HepG2 (cell line): ENCODE measurements around the gene HPS6. TPM values are rescaled to one million over a fixed set of nuclear protein-coding genes. Genes with fewer than 3 reads are reported as not detected.

Source experiments
- ATAC-seq: fragments of 200-7000 bp; cut with Tn5 transposase; 3 replicates; pipeline ENCODE4 v1.9.1; 2020; ENCODE audit warnings: mild to moderate bottlenecking, moderate library complexity
- BruUV-seq: library from RNA; stranded (reverse); fragments of 400-500 nt; replicated peaks from 2 replicates; lab custom pipeline; 2021; lab: Mats Ljungman, UMichigan
- CTCF ChIA-PET: fragments of 300-600 bp; formaldehyde crosslinking; extraction: SDS; loops from one replicate; lab custom pipeline; 2021; ENCODE audit warnings: low total read pairs, inconsistent platforms, low intra/inter-chr PET ratio; lab: Yijun Ruan, JAX
- POLR2A ChIA-PET: fragments of 350-600 bp; sonication (Branson Sonifier 250); formaldehyde crosslinking; loops from one replicate; lab custom pipeline; 2020; ENCODE audit warnings: antibody characterized with exemption, inconsistent platforms; lab: Yijun Ruan, JAX
- DNase-seq: peaks from one replicate; pipeline ENCODE4 v3.0.0-alpha.2; 2015; ENCODE audit warnings: low spot score
- FAIRE-seq: peaks from 3 replicates; lab custom pipeline; 2011; peaks lifted over from hg19 to GRCh38; lab: Jason Lieb, UNC
- H2AFZ ChIP-seq: one replicate; pipeline ENCODE4 v1.6.1; 2011; ENCODE audit warnings: low read length, inconsistent platforms
- H3K27ac ChIP-seq: fragments of 300-600 bp; 3 replicates; pipeline ENCODE4 v1.8.0; 2011; ENCODE audit warnings: mixed run types, mild to moderate bottlenecking, mixed read lengths, low read length, inconsistent platforms; ENCODE audit not compliant: insufficient read depth; ENCODE audit errors: extremely low read length
- H3K27me3 ChIP-seq, 2 experiments: fragments of 200-600 bp in 1 of 2; 2 replicates in 1 of 2; 3 replicates in 1 of 2; pipeline versions ENCODE4 v1.6.0 to v1.8.0; 2011; ENCODE audit warnings: low read length in 2 of 2, mild to moderate bottlenecking in 2 of 2, moderate library complexity in 2 of 2, inconsistent platforms in 1 of 2; ENCODE audit not compliant: insufficient read depth in 2 of 2, control insufficient read depth in 1 of 2
- H3K36me3 ChIP-seq, 2 experiments: fragments of 200-600 bp in 1 of 2; replicated peaks in 1 of 2; 2 replicates in 1 of 2; 3 replicates in 1 of 2; pipeline versions ENCODE4 v1.5.1 to v1.8.0; 2011; ENCODE audit warnings: low read length in 2 of 2, inconsistent platforms in 1 of 2; ENCODE audit not compliant: insufficient read depth in 2 of 2, control insufficient read depth in 1 of 2
- H3K4me1 ChIP-seq: 2 replicates; pipeline ENCODE4 v1.5.1; 2012; ENCODE audit warnings: low read length, inconsistent platforms; ENCODE audit not compliant: insufficient read depth
- H3K4me2 ChIP-seq: 2 replicates; pipeline ENCODE4 v1.6.0; 2011; ENCODE audit warnings: low read depth, low read length, inconsistent platforms
- H3K4me3 ChIP-seq, 3 experiments: fragments of 200-600 bp in 1 of 3; sonication (generic), shearing (Covaris generic) in 1 of 3; replicated peaks in 1 of 3; 2 replicates each; pipeline ENCODE4 v1.5.1; 2011 to 2016; ENCODE audit warnings: low read length in 3 of 3, inconsistent platforms in 2 of 3, low read depth in 2 of 3, mild to moderate bottlenecking in 2 of 3, control low read depth in 1 of 3, mixed read lengths in 1 of 3; ENCODE audit not compliant: insufficient read depth in 1 of 3
- H3K79me2 ChIP-seq: one replicate; pipeline ENCODE4 v1.6.1; 2011; ENCODE audit warnings: low read length, inconsistent platforms; ENCODE audit not compliant: insufficient read depth
- H3K9ac ChIP-seq: 2 replicates; pipeline ENCODE4 v1.6.0; 2011; ENCODE audit warnings: mild to moderate bottlenecking, low read depth, low read length, inconsistent platforms; ENCODE audit not compliant: insufficient read depth
- H3K9me3 ChIP-seq: 2 replicates; pipeline ENCODE4 v1.5.1; 2012; ENCODE audit warnings: mild to moderate bottlenecking, low read length
- H4K20me1 ChIP-seq: 2 replicates; pipeline ENCODE4 v1.6.0; 2011; ENCODE audit warnings: inconsistent platforms, mild to moderate bottlenecking, low read length, moderate library complexity; ENCODE audit not compliant: insufficient read depth
- CEBPB ChIP-seq: IDR thresholded peaks from 2 replicates; pipeline ENCODE4 v1.6.1; 2011; ENCODE audit warnings: low read depth, low read length, improper control_type of control experiment, borderline replicate concordance
- CEBPG ChIP-seq: IDR thresholded peaks from 2 replicates; pipeline ENCODE4 v1.6.1; 2016
- ELF4 ChIP-seq: sonication (generic); formaldehyde crosslinking; IDR thresholded peaks from 2 replicates; pipeline ENCODE4 v1.5.0; 2020; ENCODE audit warnings: missing genetic modification reagents, mild to moderate bottlenecking, moderate library complexity, borderline replicate concordance
- FOXA1 ChIP-seq, 2 experiments: fragments of 450-650 bp in 1 of 2; sonication (generic) in 1 of 2; formaldehyde crosslinking in 1 of 2; IDR thresholded peaks; 2 replicates each; pipeline versions ENCODE4 v1.4.0 to v1.6.1; 2016 to 2020; ENCODE audit warnings: missing genetic modification reagents in 1 of 2
- HNRNPLL ChIP-seq: fragments of 200-400 bp; formaldehyde crosslinking; IDR thresholded peaks from 2 replicates; pipeline ENCODE4 v1.6.1; 2017; ENCODE audit warnings: mild to moderate bottlenecking, low read depth, low read length; ENCODE audit not compliant: poor library complexity, severe bottlenecking
- HOXD1 ChIP-seq: sonication (generic); formaldehyde crosslinking; IDR thresholded peaks from 2 replicates; pipeline ENCODE4 v1.5.0; 2020; ENCODE audit warnings: missing genetic modification reagents
- IRX3 ChIP-seq: sonication (generic); formaldehyde crosslinking; IDR thresholded peaks from 2 replicates; pipeline ENCODE4 v1.8.1; 2023; ENCODE audit warnings: mild to moderate bottlenecking, low read depth, missing genetic modification reagents, borderline replicate concordance
- NFYB ChIP-seq: sonication (generic); formaldehyde crosslinking; IDR thresholded peaks from 2 replicates; pipeline ENCODE4 v1.4.0; 2020; ENCODE audit warnings: missing genetic modification reagents
- RFXANK ChIP-seq: IDR thresholded peaks from 2 replicates; pipeline ENCODE4 v1.6.1; 2016
- U2AF1 ChIP-seq: fragments of 200-400 bp; formaldehyde crosslinking; optimal IDR thresholded peaks from 2 replicates; pipeline ENCODE3; 2017; ENCODE audit warnings: mild to moderate bottlenecking, low read depth, low read length
- ZNF768 ChIP-seq: sonication (generic); formaldehyde crosslinking; IDR thresholded peaks from 2 replicates; pipeline ENCODE4 v1.4.0; 2020; ENCODE audit warnings: missing genetic modification reagents
- WGBS: methylation state at CpG from one replicate; pipeline ENCODE4 v1.1.6; 2017; ENCODE audit warnings: low lambda C conversion rate; 5-methylcytosine and 5-hydroxymethylcytosine counted together
- in situ Hi-C: cut with HindIII; loops from 2 replicates; pipeline ENCODE4 v1.10.0; 2017; ENCODE audit warnings: low pct_unique_long_range_greater_than_20kb; ENCODE audit not compliant: extremely low pct_ligation_motif_present
- intact Hi-C: fragments of 100-400 bp; cut with micrococcal nuclease; formaldehyde crosslinking; loops from one replicate; pipeline ENCODE4 v1.10.0; 2022; ENCODE audit not compliant: unreplicated experiment
- polyA plus RNA-seq, 8 experiments: library from polyadenylated mRNA; depleted of rRNA in 3 of 8; stranded (reverse) in 7 of 8; unstranded in 1 of 8; fragments of >200 nt; fragmentation: Illumina TruSeq in 4 of 8; extraction: Trizol in 4 of 8; gene quantifications; 2 replicates each; pipeline versions ENCODE4 v1.2.1 to v1.2.3, GENCODE V29; 2011 to 2016; ENCODE audit warnings: low read depth in 4 of 8, missing spikeins in 1 of 8, mixed read lengths in 1 of 8; ENCODE audit not compliant: insufficient read depth in 1 of 8
- total RNA-seq, 5 experiments: library from RNA; depleted of rRNA; stranded (reverse); fragments of >200 nt; fragmentation: Illumina TruSeq; extraction: Trizol; gene quantifications; 2 replicates each; pipeline ENCODE4 v1.2.3, GENCODE V29; 2016; ENCODE audit warnings: low read depth in 1 of 5

The HPS6 gene
- total and polyA plus RNA-seq, 2 of the 13 experiments (the other 11 are each of a cell fraction or from before 2014, with no cell fraction given): 2.9 to 14.9 TPM

DNA sequence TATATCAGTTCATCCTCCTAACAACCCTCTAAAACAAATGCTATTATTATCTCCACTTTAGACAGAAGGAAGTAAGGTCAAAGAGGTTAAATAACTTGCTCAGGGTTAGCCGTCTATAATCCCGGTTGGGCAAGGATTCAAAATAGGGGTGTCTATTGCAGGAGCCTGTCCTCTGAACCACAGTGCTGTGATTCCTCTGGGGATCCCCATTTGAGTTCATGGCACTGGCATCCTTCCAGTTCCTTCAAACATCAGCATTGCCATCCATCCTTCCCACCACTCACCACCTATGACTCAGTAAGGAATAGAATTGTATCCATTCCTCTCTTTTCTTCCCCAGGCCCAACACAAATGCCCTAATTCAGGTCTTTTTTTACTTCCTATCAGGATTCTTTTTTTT lies 25.6 kb downstream of the HPS6 start (continued):
- TF ChIP-seq ELF4 (CRISPR knock-in tag) (no peak), NFYB (CRISPR knock-in tag) (no peak), FOXA1 (IDR thresholded peaks at IDR 0.05) (no peak), FOXA1 (CRISPR knock-in tag; IDR thresholded peaks at IDR 0.05) (no peak), RFXANK (CRISPR knock-in tag) (no peak)
- TF ChIP-seq, all 625 proteins: peak for 0

GRCh38 chr10:102096449-102096848 lies 31.3 kb downstream of the HPS6 start:
- no TSS peak for BruUV-seq
- intact Hi-C loops: no loop called here
- no peak overlapping the region for H3K27ac ChIP-seq
- no peak overlapping the region for H3K9ac ChIP-seq
- no peak overlapping the region for H3K4me2 ChIP-seq
- no peak for DNase-seq
- no peaks in the 10 kb centered on the region for H4K20me1 ChIP-seq
- ChIA-PET POLR2A (no interaction called here), CTCF (no interaction called here)
- no peaks in the 10 kb centered on the region for H3K4me1 ChIP-seq
- H2AFZ ChIP-seq: no peak overlapping the region
- TF ChIP-seq U2AF1 (no peak), ZNF768 (peak; percentile 45; the same call in 1 of the 2 replicates), HOXD1 (CRISPR knock-in tag) (no peak)
- TF ChIP-seq, all 625 proteins: peak for 1
- in situ Hi-C loops: no loop called here
- ATAC-seq (no peak), FAIRE-seq (no peak)
- Histone ChIP-seq H3K36me3 (no peaks in the 10 kb centered on the region), H3K79me2 (no peaks in the 10 kb centered on the region), H3K9me3 (no peaks in the 10 kb centered on the region), H3K4me3 (no peak overlapping the region), H3K27me3 (no peaks in the 10 kb centered on the region)
- WGBS: 94% methylated on average over 7 of the region's 7 CpGs

DNA sequence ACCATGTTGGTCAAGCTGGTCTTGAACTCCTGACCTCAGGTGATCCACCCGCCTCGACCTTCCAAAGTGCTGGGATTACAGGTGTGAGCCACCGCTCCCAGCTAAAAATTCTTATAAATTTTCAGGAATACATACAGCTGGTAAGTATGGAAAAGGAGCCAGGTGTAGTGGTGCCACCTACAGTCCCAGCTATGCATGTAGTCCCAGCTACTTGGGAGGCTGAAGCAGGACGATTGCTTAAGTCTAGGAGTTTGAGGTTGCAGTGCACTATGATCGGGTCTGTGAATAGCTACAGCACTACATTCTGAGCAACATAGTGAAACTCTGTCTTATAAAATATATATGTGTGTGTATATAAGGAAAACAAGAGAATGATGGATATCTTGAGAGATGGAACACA lies 36.0 kb downstream of the HPS6 start:
- 36% methylated on average over 5 of the region's 5 CpGs for WGBS
- BruUV-seq: no TSS peak
- ATAC-seq (peak; percentile 89), FAIRE-seq (peak; percentile 84), DNase-seq (no peak)
- ChIA-PET POLR2A (interaction anchor here (1.0 to 3.5 kb wide), 2 partner anchors 13 to 18 kb away, joined by 3 to 28 read pairs; no protein-coding TSS in a partner anchor), CTCF (no interaction called here)
- no peak overlapping the region for H3K27ac ChIP-seq
- no peaks in the 10 kb centered on the region for H3K9me3 ChIP-seq
- no peaks in the 10 kb centered on the region for H3K4me1 ChIP-seq
- in situ Hi-C loops (no loop called here), intact Hi-C loops (no loop called here)
- no peak overlapping the region for H3K9ac ChIP-seq
- H3K4me3 ChIP-seq: no peak overlapping the region
- H2AFZ ChIP-seq: no peak overlapping the region
- H3K4me2 ChIP-seq: no peak overlapping the region
- no peaks in the 10 kb centered on the region for H4K20me1 ChIP-seq
- H3K36me3 ChIP-seq: no peaks in the 10 kb centered on the region
- H3K27me3 ChIP-seq: no peaks in the 10 kb centered on the region
- no peaks in the 10 kb centered on the region for H3K79me2 ChIP-seq
- TF ChIP-seq CEBPG (CRISPR knock-in tag) (peak; percentile 71), IRX3 (CRISPR knock-in tag) (no peak), CEBPB (peak; percentile 44; the same call in 1 of the 2 replicates), HOXD1 (CRISPR knock-in tag) (no peak), HNRNPLL (peak; percentile 25)
